ENCODE measurements around the gene RMI1. TPM values are rescaled to one million over a fixed set of nuclear protein-coding genes. Genes with fewer than 3 reads are reported as not detected.

Gene RMI1
- total RNA-seq, 1 donor from 2014 or later = 6.3 TPM

DNA sequence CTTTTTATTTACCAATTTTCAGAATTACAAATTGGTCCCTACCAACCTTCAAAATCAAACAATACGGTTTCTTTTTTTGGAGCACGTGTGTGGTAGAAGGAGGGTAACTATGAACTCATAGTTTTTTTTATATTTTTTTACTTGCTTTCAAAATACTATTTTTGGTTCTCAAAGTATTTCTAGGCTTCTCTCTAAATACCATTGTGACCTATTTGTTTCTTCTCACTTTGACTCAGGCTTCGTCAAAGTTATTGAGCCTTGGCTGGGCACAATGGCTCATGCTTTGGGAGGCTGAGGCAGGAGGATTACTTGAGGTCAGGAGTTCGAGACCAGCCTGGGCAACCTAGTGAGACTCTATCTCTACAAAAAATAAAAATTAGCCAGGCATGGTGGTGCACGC lies 47.8 kb upstream of the RMI1 start:
- H2AFZ ChIP-seq (ENCODE audit: low read depth, low read length) = no peak overlapping the region
- no peak overlapping the region for H3K4me3 ChIP-seq (ENCODE audit: insufficient read depth, low read depth, low read length)
- no peaks in the 10 kb centered on the region for H3K27me3 ChIP-seq (ENCODE audit: insufficient read depth, low read length)
- Mint-ChIP-seq H3K4me1 (ENCODE audit: low read depth, unreplicated experiment) (peaks cover 20% of the 10 kb centered on the region), H3K27ac (ENCODE audit: unreplicated experiment) (no peak overlapping the region), H3K36me3 (ENCODE audit: low read depth, unreplicated experiment) (no peaks in the 10 kb centered on the region), H3K27me3 (ENCODE audit: low read depth, unreplicated experiment) (no peaks in the 10 kb centered on the region), H3K9me3 (ENCODE audit: unreplicated experiment) (no peaks in the 10 kb centered on the region), H3K4me3 (ENCODE audit: unreplicated experiment) (no peak overlapping the region)
- H3K4me1 ChIP-seq (ENCODE audit: insufficient read depth, low read length) = peaks cover 16% of the 10 kb centered on the region
- H4K20me1 ChIP-seq (ENCODE audit: insufficient read depth, low read length) = no peaks in the 10 kb centered on the region
- H3K79me2 ChIP-seq (ENCODE audit: insufficient read depth, low read length) = no peaks in the 10 kb centered on the region
- no peak for TF ChIP-seq EZH2 (IDR thresholded peaks at IDR 0.05; ENCODE audit: insufficient read depth, low read length)
- TF ChIP-seq, protein P1, sequence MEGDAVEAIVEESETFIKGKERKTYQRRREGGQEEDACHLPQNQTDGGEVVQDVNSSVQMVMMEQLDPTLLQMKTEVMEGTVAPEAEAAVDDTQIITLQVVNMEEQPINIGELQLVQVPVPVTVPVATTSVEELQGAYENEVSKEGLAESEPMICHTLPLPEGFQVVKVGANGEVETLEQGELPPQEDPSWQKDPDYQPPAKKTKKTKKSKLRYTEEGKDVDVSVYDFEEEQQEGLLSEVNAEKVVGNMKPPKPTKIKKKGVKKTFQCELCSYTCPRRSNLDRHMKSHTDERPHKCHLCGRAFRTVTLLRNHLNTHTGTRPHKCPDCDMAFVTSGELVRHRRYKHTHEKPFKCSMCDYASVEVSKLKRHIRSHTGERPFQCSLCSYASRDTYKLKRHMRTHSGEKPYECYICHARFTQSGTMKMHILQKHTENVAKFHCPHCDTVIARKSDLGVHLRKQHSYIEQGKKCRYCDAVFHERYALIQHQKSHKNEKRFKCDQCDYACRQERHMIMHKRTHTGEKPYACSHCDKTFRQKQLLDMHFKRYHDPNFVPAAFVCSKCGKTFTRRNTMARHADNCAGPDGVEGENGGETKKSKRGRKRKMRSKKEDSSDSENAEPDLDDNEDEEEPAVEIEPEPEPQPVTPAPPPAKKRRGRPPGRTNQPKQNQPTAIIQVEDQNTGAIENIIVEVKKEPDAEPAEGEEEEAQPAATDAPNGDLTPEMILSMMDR (IDR thresholded peaks at IDR 0.05; ENCODE audit: insufficient read depth, low read depth, low read length) = no peak
- H3K4me2 ChIP-seq (ENCODE audit: low read length) = no peak overlapping the region
- H3K27ac ChIP-seq (ENCODE audit: low read depth, low read length) = no peak overlapping the region
- H3K9me3 ChIP-seq (ENCODE audit: insufficient read depth, low read depth, low read length) = no peaks in the 10 kb centered on the region
- H3K9ac ChIP-seq (ENCODE audit: low read length) = no peak overlapping the region
- no peak for FAIRE-seq
- no peak for DNase-seq (ENCODE audit: low read depth)
- H3K36me3 ChIP-seq (ENCODE audit: insufficient read depth, low read length) = no peaks in the 10 kb centered on the region

DNA sequence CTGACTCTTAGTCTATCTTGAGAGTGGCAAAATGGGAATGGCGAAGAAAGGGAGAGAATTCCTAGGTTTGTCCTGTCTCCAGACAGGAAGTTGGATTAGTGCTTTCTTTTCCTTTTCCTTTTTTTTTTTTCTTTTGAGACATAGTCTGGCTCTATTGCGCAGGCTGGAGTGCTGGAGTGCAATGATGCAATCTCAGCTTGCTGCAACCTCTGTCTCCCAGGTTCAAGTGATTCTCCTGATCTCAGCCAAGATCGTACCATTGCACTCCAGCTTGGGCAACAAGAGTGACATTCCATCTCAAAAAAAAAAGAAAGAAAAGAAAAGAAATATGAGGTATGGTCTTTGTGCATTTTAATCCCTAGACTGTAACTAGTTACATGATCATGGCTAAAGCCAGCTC lies 46.8 kb upstream of the RMI1 start:
- Histone ChIP-seq H2AFZ (ENCODE audit: low read depth, low read length) (no peak overlapping the region), H3K4me2 (ENCODE audit: low read length) (no peak overlapping the region), H3K4me1 (ENCODE audit: insufficient read depth, low read length) (peaks cover 16% of the 10 kb centered on the region), H3K36me3 (ENCODE audit: insufficient read depth, low read length) (no peaks in the 10 kb centered on the region), H3K9ac (ENCODE audit: low read length) (no peak overlapping the region), H3K4me3 (ENCODE audit: insufficient read depth, low read depth, low read length) (no peak overlapping the region), H3K9me3 (ENCODE audit: insufficient read depth, low read depth, low read length) (no peaks in the 10 kb centered on the region), H3K27ac (ENCODE audit: low read depth, low read length) (no peak overlapping the region), H3K79me2 (ENCODE audit: insufficient read depth, low read length) (no peaks in the 10 kb centered on the region), H3K27me3 (ENCODE audit: insufficient read depth, low read length) (no peaks in the 10 kb centered on the region), H4K20me1 (ENCODE audit: insufficient read depth, low read length) (no peaks in the 10 kb centered on the region)
- DNase-seq (ENCODE audit: low read depth) (no peak), FAIRE-seq (no peak)
- no peak for TF ChIP-seq EZH2 (IDR thresholded peaks at IDR 0.05; ENCODE audit: insufficient read depth, low read length)
- TF ChIP-seq, protein P1 (IDR thresholded peaks at IDR 0.05; ENCODE audit: insufficient read depth, low read depth, low read length) = no peak
- H3K4me3 Mint-ChIP-seq (ENCODE audit: unreplicated experiment) = no peak overlapping the region
- no peaks in the 10 kb centered on the region for H3K9me3 Mint-ChIP-seq (ENCODE audit: unreplicated experiment)
- H3K4me1 Mint-ChIP-seq (ENCODE audit: low read depth, unreplicated experiment) = peaks cover 20% of the 10 kb centered on the region
- no peaks in the 10 kb centered on the region for H3K36me3 Mint-ChIP-seq (ENCODE audit: low read depth, unreplicated experiment)
- H3K27me3 Mint-ChIP-seq (ENCODE audit: low read depth, unreplicated experiment) = no peaks in the 10 kb centered on the region
- H3K27ac Mint-ChIP-seq (ENCODE audit: unreplicated experiment) = peak overlapping the region; percentile 47

DNA sequence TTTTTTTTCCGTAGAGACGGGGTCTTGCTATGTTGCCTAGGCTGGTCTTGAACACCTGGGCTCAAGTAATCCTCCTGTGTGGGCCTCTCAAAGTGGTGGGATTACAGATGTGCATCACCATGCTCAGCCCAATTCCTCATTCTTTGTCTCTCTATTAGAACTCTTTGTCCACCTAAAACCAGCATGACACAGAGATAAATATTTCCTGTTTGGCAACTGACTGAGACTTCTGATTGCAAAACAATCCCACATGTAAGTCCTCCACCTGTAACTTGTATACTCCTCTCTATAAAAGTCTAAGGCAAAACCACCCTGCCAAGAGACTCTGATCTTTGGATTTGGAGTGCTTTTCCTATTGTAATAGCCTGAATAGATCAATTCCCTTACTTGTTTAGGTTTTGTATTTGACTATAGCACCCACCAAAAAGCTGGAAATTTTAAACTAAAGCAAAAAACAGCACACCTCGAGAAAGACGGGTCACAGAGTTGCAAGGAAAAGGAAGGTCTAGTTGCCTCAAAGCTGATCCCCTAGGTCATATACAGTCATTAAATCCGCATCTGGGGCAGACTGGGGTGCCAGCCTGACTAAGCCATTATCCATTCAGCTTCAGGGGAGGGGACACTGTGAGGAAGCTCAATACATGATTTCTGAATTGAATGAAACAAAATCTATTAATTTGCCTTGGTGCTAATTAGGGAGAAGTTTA lies 45.9 kb upstream of the RMI1 start:
- H3K27ac ChIP-seq (ENCODE audit: low read depth, low read length) = no peak overlapping the region
- FAIRE-seq (no peak), DNase-seq (ENCODE audit: low read depth) (peak; percentile 62)
- peak overlapping the region; percentile 11 for H3K4me3 ChIP-seq (ENCODE audit: insufficient read depth, low read depth, low read length)
- H3K4me1 ChIP-seq (ENCODE audit: insufficient read depth, low read length) = peaks cover 16% of the 10 kb centered on the region
- no peaks in the 10 kb centered on the region for H3K9me3 ChIP-seq (ENCODE audit: insufficient read depth, low read depth, low read length)
- no peaks in the 10 kb centered on the region for H3K9me3 Mint-ChIP-seq (ENCODE audit: unreplicated experiment)
- H3K36me3 Mint-ChIP-seq (ENCODE audit: low read depth, unreplicated experiment) = no peaks in the 10 kb centered on the region
- no peaks in the 10 kb centered on the region for H3K79me2 ChIP-seq (ENCODE audit: insufficient read depth, low read length)
- H2AFZ ChIP-seq (ENCODE audit: low read depth, low read length) = no peak overlapping the region
- peak overlapping the region; percentile 53 for H3K4me2 ChIP-seq (ENCODE audit: low read length)
- no peaks in the 10 kb centered on the region for H3K27me3 Mint-ChIP-seq (ENCODE audit: low read depth, unreplicated experiment)
- no peaks in the 10 kb centered on the region for H3K27me3 ChIP-seq (ENCODE audit: insufficient read depth, low read length)
- H3K4me3 Mint-ChIP-seq (ENCODE audit: unreplicated experiment) = no peak overlapping the region
- H3K27ac Mint-ChIP-seq (ENCODE audit: unreplicated experiment) = peak overlapping the region; percentile 75
- no peaks in the 10 kb centered on the region for H4K20me1 ChIP-seq (ENCODE audit: insufficient read depth, low read length)
- H3K4me1 Mint-ChIP-seq (ENCODE audit: low read depth, unreplicated experiment) = peaks cover 20% of the 10 kb centered on the region
- H3K36me3 ChIP-seq (ENCODE audit: insufficient read depth, low read length) = no peaks in the 10 kb centered on the region
- H3K9ac ChIP-seq (ENCODE audit: low read length) = no peak overlapping the region
- TF ChIP-seq EZH2 (IDR thresholded peaks at IDR 0.05; ENCODE audit: insufficient read depth, low read length) = no peak
- TF ChIP-seq, protein P1 (IDR thresholded peaks at IDR 0.05; ENCODE audit: insufficient read depth, low read depth, low read length) = no peak

Data from astrocyte (in vitro differentiated cells and primary cell).